ENCODE data around the gene SH3PXD2A.

- TF ChIP-seq POLR2AphosphoS5 (IDR thresholded peaks at IDR 0.05; ENCODE audit: low read depth, low read length) (no peak), POLR2A (IDR thresholded peaks at IDR 0.05; ENCODE audit: low read depth, low read length) (no peak), TAF1 (IDR thresholded peaks at IDR 0.05; ENCODE audit: borderline replicate concordance, low read depth, low read length) (no peak)
Observed at GRCh38 chr10:103558911-103559310, 296.5 kb downstream of the SH3PXD2A start.
